DND-41 (cell line): Measurements from ENCODE around the gene DAZAP1.

ENCODE experiments used
- ATAC-seq: fragments of 200-7000 bp; cut with Tn5 transposase; 3 replicates; pipeline ENCODE4 v1.9.1; 2021; ENCODE audit warnings: low read depth; ENCODE audit not compliant: insufficient read depth
- DNase-seq: peaks from one replicate; pipeline ENCODE4 v3.0.0-alpha.2; 2020
- H2AFZ ChIP-seq: 2 replicates; pipeline ENCODE4 v1.6.0; 2012; ENCODE audit warnings: low read depth, low read length
- H3K27ac ChIP-seq: 2 replicates; pipeline ENCODE4 v1.5.1; 2012; ENCODE audit warnings: low read length, inconsistent platforms
- H3K27me3 ChIP-seq: fragments of 200-600 bp; sonication (generic); 2 replicates; pipeline ENCODE4 v1.6.0; 2012; ENCODE audit warnings: low read length, mild to moderate bottlenecking, inconsistent platforms; ENCODE audit not compliant: insufficient read depth, poor library complexity
- H3K36me3 ChIP-seq: 2 replicates; pipeline ENCODE4 v1.5.1; 2012; ENCODE audit warnings: low read length, inconsistent platforms; ENCODE audit not compliant: insufficient read depth
- H3K4me1 ChIP-seq: 2 replicates; pipeline ENCODE4 v1.5.1; 2012; ENCODE audit warnings: mild to moderate bottlenecking, low read length; ENCODE audit not compliant: insufficient read depth
- H3K4me2 ChIP-seq: 2 replicates; pipeline ENCODE4 v1.6.0; 2012; ENCODE audit warnings: mild to moderate bottlenecking, moderate library complexity, low read length, inconsistent platforms; ENCODE audit not compliant: insufficient read depth
- H3K4me3 ChIP-seq, 2 experiments: fragments of 200-600 bp in 1 of 2; shearing (Covaris generic) in 1 of 2; 2 replicates each; pipeline ENCODE4 v1.5.1; 2012 to 2016; ENCODE audit warnings: inconsistent platforms in 2 of 2, low read length in 2 of 2, mild to moderate bottlenecking in 2 of 2, low read depth in 1 of 2, moderate library complexity in 1 of 2
- H3K79me2 ChIP-seq: 2 replicates; pipeline ENCODE4 v1.6.0; 2012; ENCODE audit warnings: low read length, inconsistent platforms; ENCODE audit not compliant: insufficient read depth
- H3K9ac ChIP-seq: 2 replicates; pipeline ENCODE4 v1.6.0; 2012; ENCODE audit warnings: low read depth, mild to moderate bottlenecking, inconsistent platforms, low read length, moderate library complexity
- H3K9me3 ChIP-seq: 2 replicates; pipeline ENCODE4 v1.5.1; 2012; ENCODE audit warnings: low read length, moderate library complexity, mild to moderate bottlenecking, inconsistent platforms; ENCODE audit not compliant: insufficient read depth, severe bottlenecking
- H4K20me1 ChIP-seq: 2 replicates; pipeline ENCODE4 v1.6.0; 2012; ENCODE audit warnings: low read length; ENCODE audit not compliant: insufficient read depth
- CTCF ChIP-seq: IDR thresholded peaks from 2 replicates; pipeline ENCODE4 v1.5.1; 2012; ENCODE audit warnings: borderline replicate concordance, low read length, moderate library complexity, mild to moderate bottlenecking; ENCODE audit not compliant: poor library complexity, severe bottlenecking; ENCODE audit errors: extremely low read depth
- EZH2 ChIP-seq: IDR thresholded peaks from 3 replicates; pipeline ENCODE4 v1.6.1; 2012; ENCODE audit warnings: borderline replicate concordance, low read depth, mild to moderate bottlenecking, moderate library complexity, low read length, inconsistent platforms; ENCODE audit not compliant: severe bottlenecking

The DAZAP1 gene

DNA sequence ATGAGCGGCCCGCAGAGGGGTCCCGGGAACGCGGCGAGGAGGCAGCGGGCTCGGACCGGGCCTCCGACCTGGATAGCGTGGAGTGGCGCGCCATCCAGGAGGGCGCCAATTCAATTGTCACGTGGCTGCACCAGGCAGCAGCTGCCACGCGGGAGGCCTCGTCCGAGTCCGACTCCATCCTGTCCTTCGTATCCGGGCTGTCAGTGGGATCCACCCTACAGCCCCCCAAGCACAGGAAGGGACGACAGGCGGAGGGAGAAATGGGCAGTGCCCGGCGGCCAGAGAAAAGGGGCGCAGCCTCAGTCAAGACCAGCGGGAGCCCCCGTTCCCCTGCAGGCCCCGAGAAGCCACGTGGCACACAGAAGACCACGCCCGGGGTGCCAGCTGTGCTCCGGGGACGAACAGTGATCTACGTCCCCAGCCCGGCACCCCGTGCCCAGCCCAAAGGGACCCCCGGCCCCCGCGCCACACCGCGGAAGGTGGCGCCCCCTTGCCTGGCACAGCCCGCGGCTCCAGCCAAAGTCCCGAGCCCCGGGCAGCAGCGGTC is 61.0 kb downstream of the DAZAP1 start:
- ATAC-seq (no peak), DNase-seq (no peak)
- peaks cover 5% of the 10 kb centered on the region; the same call in 1 of the 2 replicates for H3K79me2 ChIP-seq
- H3K27ac ChIP-seq: no peak overlapping the region
- H3K4me2 ChIP-seq: no peak overlapping the region
- no peak overlapping the region for H3K9ac ChIP-seq
- H3K4me1 ChIP-seq: peaks cover 23% of the 10 kb centered on the region
- H4K20me1 ChIP-seq: peaks cover 56% of the 10 kb centered on the region
- no peaks in the 10 kb centered on the region for H3K9me3 ChIP-seq
- no peak overlapping the region for H2AFZ ChIP-seq
- no peaks in the 10 kb centered on the region for H3K36me3 ChIP-seq
- H3K4me3 ChIP-seq: no peak overlapping the region
- TF ChIP-seq CTCF: no peak
- no peak for TF ChIP-seq EZH2
- no peaks in the 10 kb centered on the region for H3K27me3 ChIP-seq

- no peak for TF ChIP-seq CTCF
- no peak for TF ChIP-seq EZH2
- peaks cover 61% of the 10 kb centered on the region for H4K20me1 ChIP-seq
- H3K9me3 ChIP-seq: no peaks in the 10 kb centered on the region
- ATAC-seq (no peak), DNase-seq (no peak)
- no peak overlapping the region for H3K9ac ChIP-seq
- H3K27me3 ChIP-seq: no peaks in the 10 kb centered on the region
- H2AFZ ChIP-seq: no peak overlapping the region
- H3K27ac ChIP-seq: no peak overlapping the region
- H3K36me3 ChIP-seq: no peaks in the 10 kb centered on the region
- H3K79me2 ChIP-seq: peaks cover 5% of the 10 kb centered on the region; the same call in 1 of the 2 replicates
- H3K4me2 ChIP-seq: no peak overlapping the region
- no peak overlapping the region for H3K4me3 ChIP-seq
- peaks cover 23% of the 10 kb centered on the region for H3K4me1 ChIP-seq
These were observed 61.5 kb downstream of the DAZAP1 start for GRCh38 chr19:1468821-1469254.

DNA sequence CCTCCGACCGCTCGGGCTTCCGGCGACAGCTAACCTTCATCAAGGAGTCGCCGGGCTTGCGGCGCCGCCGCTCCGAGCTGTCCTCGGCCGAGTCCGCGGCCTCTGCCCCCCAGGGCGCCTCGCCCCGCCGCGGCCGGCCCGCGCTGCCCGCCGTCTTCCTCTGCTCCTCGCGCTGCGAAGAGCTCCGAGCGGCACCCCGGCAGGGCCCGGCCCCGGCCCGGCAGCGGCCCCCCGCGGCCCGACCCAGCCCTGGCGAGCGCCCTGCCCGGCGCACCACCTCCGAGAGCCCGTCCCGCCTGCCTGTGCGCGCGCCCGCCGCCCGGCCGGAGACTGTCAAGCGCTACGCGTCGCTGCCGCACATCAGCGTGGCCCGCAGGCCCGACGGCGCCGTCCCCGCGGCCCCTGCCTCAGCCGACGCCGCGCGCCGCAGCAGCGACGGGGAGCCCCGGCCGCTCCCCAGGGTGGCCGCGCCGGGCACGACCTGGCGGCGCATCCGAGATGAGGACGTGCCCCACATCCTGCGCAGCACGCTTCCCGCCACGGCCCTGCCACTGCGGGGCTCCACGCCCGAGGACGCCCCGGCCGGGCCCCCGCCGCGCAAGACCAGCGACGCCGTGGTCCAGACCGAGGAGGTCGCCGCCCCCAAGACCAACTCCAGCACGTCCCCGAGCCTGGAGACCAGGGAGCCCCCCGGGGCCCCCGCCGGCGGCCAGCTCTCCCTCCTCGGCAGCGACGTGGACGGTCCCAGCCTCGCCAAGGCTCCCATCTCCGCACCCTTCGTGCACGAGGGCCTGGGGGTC is 62.1 kb downstream of the DAZAP1 start:
- H3K4me2 ChIP-seq: no peak overlapping the region
- no peak overlapping the region for H3K4me3 ChIP-seq
- no peak overlapping the region for H2AFZ ChIP-seq
- H3K9me3 ChIP-seq: no peaks in the 10 kb centered on the region
- peaks cover 67% of the 10 kb centered on the region for H4K20me1 ChIP-seq
- H3K9ac ChIP-seq: no peak overlapping the region
- DNase-seq: no peak
- TF ChIP-seq EZH2 (no peak), CTCF (no peak)
- no peaks in the 10 kb centered on the region for H3K27me3 ChIP-seq
- ATAC-seq: no peak
- peaks cover 2% of the 10 kb centered on the region; the same call in 1 of the 2 replicates for H3K36me3 ChIP-seq
- H3K27ac ChIP-seq: no peak overlapping the region
- H3K79me2 ChIP-seq: peaks cover 5% of the 10 kb centered on the region; the same call in 1 of the 2 replicates
- peaks cover 23% of the 10 kb centered on the region for H3K4me1 ChIP-seq
